ENCODE measurements around the gene TENM3. TPM values are rescaled to one million over a fixed set of nuclear protein-coding genes. Genes with fewer than 3 reads are reported as not detected.
"Not testable (repeated sequence)": the region's sequence is repeated elsewhere in the genome, so short reads cannot be mapped to it uniquely, and the experiment has no call there.

Gene TENM3
- total RNA-seq, 4 donors from 2014 or later, result 3.4 to 9.8 (median 6.9) TPM

DNA sequence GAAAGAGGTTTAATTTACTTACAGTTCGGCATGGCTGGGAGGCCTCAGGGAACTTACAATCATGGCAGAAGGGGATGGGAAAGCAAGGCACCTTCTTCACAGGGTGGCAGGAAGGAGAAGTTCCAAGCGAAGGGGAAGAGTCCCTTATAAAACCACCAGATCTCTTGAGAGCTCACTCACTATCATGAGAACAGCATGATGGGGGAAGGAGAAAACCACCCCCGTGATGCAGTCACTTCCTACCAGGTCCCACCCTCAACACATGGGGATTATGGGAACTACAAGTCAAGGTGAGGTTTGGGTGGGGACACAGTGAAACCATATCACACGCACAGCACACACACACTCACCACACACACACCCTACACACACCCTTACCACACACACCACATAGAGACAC is 569.7 kb downstream of the TENM3 start:
- Histone ChIP-seq H3K36me3 (no peaks in the 10 kb centered on the region), H3K27ac (no peak overlapping the region), H3K4me1 (no peaks in the 10 kb centered on the region), H3K27me3 (no peaks in the 10 kb centered on the region), H3K4me3 (no peak overlapping the region), H3K9me3 (no peaks in the 10 kb centered on the region)
- in situ Hi-C loops (cut with MboI; ENCODE audit: low pct_ligation_motif_present in 1 of 4, low pct_unique_long_range_greater_than_20kb in 1 of 4, low sequenced_read_pairs in 3 of 4) (no loop called here), intact Hi-C loops (cut with DNase I; ENCODE audit: low total_unique reads) (no loop called here)
- TF ChIP-seq CTCF (IDR thresholded peaks at IDR 0.05) (no peak), POLR2AphosphoS5 (IDR thresholded peaks at IDR 0.05) (no peak), EP300 (IDR thresholded peaks at IDR 0.05; ENCODE audit: low read depth) (no peak), POLR2A (IDR thresholded peaks at IDR 0.05) (no peak)
- DNase-seq, result no peak
- WGBS, 2 donors (ENCODE audit: low coverage in 1 of 2), result 84% methylated on average over 4 of the region's 4 CpGs; no CpG with 5 or more reads in 1 of the 2 donors

DNA sequence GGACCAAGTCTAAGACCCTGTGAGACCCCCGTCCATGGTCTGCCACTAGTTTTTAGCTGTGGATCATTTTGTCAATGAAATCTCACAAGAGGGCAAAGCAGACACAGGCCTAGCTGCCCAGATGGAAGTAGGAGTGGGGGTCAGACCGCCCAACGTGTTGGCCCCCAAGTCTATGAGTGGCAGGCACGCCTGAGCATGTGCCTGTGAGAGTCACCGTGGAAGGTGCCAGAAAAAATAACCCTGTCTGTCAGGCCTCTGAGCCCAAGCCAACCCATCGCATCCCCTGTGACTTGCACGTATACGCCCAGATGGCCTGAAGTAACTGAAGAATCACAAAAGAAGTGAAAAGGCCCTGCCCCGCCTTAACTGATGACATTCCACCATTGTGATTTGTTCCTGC is 570.9 kb downstream of the TENM3 start:
- H3K9me3 ChIP-seq; DNase-seq; H3K27ac ChIP-seq; H3K27me3 ChIP-seq; H3K36me3 ChIP-seq; intact Hi-C loops (cut with DNase I; ENCODE audit: low total_unique reads); H3K4me3 ChIP-seq; H3K4me1 ChIP-seq; in situ Hi-C loops (cut with MboI; ENCODE audit: low pct_ligation_motif_present in 1 of 4, low pct_unique_long_range_greater_than_20kb in 1 of 4, low sequenced_read_pairs in 3 of 4): not testable (repeated sequence)
- 79% methylated on average over 9 of the region's 9 CpGs; no CpG with 5 or more reads in 1 of the 2 donors for WGBS, 2 donors (ENCODE audit: low coverage in 1 of 2)

DNA sequence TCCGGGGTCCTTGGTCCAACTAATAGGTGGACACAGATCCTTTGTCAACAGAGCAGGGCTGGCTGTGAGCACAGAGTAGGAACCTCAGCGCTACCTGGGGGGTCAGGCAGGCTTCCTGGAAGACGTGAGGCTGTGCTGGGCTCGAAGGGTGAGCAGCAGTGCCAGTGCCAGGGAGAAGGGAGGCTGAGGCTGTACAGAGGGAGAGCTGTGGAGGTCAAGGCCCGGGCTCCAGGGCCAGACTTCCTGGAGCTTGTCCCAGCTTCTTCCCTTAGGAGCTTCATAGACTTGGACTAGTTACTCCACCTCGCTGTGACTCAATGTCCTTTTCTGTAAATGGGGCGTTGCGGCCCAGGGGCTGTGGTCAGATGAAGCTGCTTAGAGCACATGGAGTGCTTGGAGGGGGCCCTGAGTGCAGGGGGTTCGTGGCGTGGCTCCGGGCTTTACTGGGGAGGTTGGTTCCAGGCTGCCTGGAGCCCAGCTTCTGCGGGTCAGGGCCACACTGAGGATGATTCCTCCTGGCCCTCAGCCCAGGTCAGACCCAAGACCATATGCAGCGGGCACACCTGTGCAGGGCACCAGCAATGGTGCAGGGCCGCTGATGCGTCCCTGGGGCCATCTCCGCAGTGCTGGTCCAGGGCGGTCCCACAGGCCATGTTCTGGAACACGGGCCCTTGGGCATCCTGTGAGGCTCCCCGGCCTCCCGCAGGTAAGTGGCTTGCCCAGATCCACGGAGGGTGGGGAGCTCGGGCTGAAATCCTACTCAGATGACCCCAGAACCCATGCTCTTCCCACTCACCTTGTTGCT is 575.9 kb downstream of the TENM3 start:
- in situ Hi-C loops (cut with MboI; ENCODE audit: low pct_ligation_motif_present in 1 of 4, low pct_unique_long_range_greater_than_20kb in 1 of 4, low sequenced_read_pairs in 3 of 4) (no loop called here), intact Hi-C loops (cut with DNase I; ENCODE audit: low total_unique reads) (no loop called here)
- H3K27ac ChIP-seq, result no peak overlapping the region
- WGBS, 2 donors (ENCODE audit: low coverage in 1 of 2), result 92% methylated on average over 20 of the region's 22 CpGs; no CpG with 5 or more reads in 1 of the 2 donors
- no peaks in the 10 kb centered on the region for H3K27me3 ChIP-seq
- H3K36me3 ChIP-seq, result no peaks in the 10 kb centered on the region
- no peak overlapping the region for H3K4me3 ChIP-seq
- H3K9me3 ChIP-seq, result no peaks in the 10 kb centered on the region
- no peaks in the 10 kb centered on the region for H3K4me1 ChIP-seq
- DNase-seq, result no peak
- TF ChIP-seq POLR2AphosphoS5 (IDR thresholded peaks at IDR 0.05) (no peak), CTCF (IDR thresholded peaks at IDR 0.05) (no peak), EP300 (IDR thresholded peaks at IDR 0.05; ENCODE audit: low read depth) (no peak), POLR2A (IDR thresholded peaks at IDR 0.05) (no peak)

DNA sequence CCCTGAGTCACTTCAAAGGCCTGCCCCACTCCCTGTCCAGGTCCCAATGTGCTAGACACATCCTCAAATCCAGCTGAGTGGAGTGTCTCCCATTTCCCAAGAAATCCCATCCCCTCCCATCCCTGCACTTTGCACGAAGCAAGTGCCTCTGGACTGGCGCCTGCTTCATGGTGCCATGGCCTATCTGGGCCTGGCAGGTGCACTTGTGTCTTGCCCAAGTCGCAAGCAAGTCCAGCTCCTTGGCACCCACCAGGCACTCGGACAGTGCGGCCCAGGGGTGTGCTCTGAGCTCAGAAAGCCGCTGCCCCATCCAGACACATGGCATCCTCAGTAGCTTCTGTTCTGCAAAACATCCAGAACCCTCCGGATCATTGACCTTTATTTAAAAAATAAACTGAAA is 576.5 kb downstream of the TENM3 start:
- 82% methylated on average over 7 of the region's 7 CpGs; no CpG with 5 or more reads in 1 of the 2 donors for WGBS, 2 donors (ENCODE audit: low coverage in 1 of 2)
- Histone ChIP-seq H3K36me3 (no peaks in the 10 kb centered on the region), H3K9me3 (no peaks in the 10 kb centered on the region), H3K27me3 (no peaks in the 10 kb centered on the region), H3K4me3 (no peak overlapping the region), H3K27ac (no peak overlapping the region), H3K4me1 (no peaks in the 10 kb centered on the region)
- TF ChIP-seq POLR2A (IDR thresholded peaks at IDR 0.05), result no peak
- in situ Hi-C loops (cut with MboI; ENCODE audit: low pct_ligation_motif_present in 1 of 4, low pct_unique_long_range_greater_than_20kb in 1 of 4, low sequenced_read_pairs in 3 of 4) (no loop called here), intact Hi-C loops (cut with DNase I; ENCODE audit: low total_unique reads) (no loop called here)
- DNase-seq, result no peak

GRCh38 chr4:182822554-182822953 is 579.4 kb downstream of the TENM3 start:
- 92% methylated on average over 11 of the region's 11 CpGs; no CpG with 5 or more reads in 1 of the 2 donors for WGBS, 2 donors (ENCODE audit: low coverage in 1 of 2)
- TF ChIP-seq POLR2A (IDR thresholded peaks at IDR 0.05) (no peak), POLR2AphosphoS5 (IDR thresholded peaks at IDR 0.05) (no peak), EP300 (IDR thresholded peaks at IDR 0.05; ENCODE audit: low read depth) (no peak), CTCF (IDR thresholded peaks at IDR 0.05) (no peak)
- no peaks in the 10 kb centered on the region for H3K36me3 ChIP-seq
- DNase-seq, result no peak
- H3K9me3 ChIP-seq, result no peaks in the 10 kb centered on the region
- no peak overlapping the region for H3K4me3 ChIP-seq
- in situ Hi-C loops (cut with MboI; ENCODE audit: low pct_ligation_motif_present in 1 of 4, low pct_unique_long_range_greater_than_20kb in 1 of 4, low sequenced_read_pairs in 3 of 4), result no loop called here
- intact Hi-C loops (cut with DNase I; ENCODE audit: low total_unique reads), result no loop called here
- H3K4me1 ChIP-seq, result no peaks in the 10 kb centered on the region
- H3K27me3 ChIP-seq, result no peaks in the 10 kb centered on the region
- no peak overlapping the region for H3K27ac ChIP-seq
